H1 (cell line): ENCODE results near the gene SSBP3. TPM values are rescaled to one million over a fixed set of nuclear protein-coding genes. Genes with fewer than 3 reads are reported as not detected.

ENCODE experiments used
- CTCF ChIA-PET: fragments of 300-600 bp; sonication (Branson Sonifier 250); formaldehyde crosslinking; loops from one replicate; lab custom pipeline; 2021; ENCODE audit not compliant: partially characterized antibody; lab: Charles Lee
- POLR2A ChIA-PET: fragments of 300-600 bp; sonication (Branson Sonifier 250); formaldehyde crosslinking; loops from one replicate; lab custom pipeline; 2021; ENCODE audit warnings: inconsistent platforms; ENCODE audit not compliant: partially characterized antibody; lab: Charles Lee
- DNase-seq, 2 experiments: peaks; one replicate each; pipeline versions ENCODE4 v3.0.0 to v3.0.0-alpha.2; 2010 to 2022; ENCODE audit warnings: low spot score in 2 of 2, low read depth in 1 of 2, mixed read lengths in 1 of 2
- FAIRE-seq: peaks from 2 replicates; lab custom pipeline; 2011; peaks lifted over from hg19 to GRCh38; lab: Jason Lieb, UNC
- H2AFZ ChIP-seq: 2 replicates; pipeline ENCODE4 v1.8.1; 2012; ENCODE audit warnings: low read length, inconsistent platforms
- H2AK5ac ChIP-seq: 2 replicates; pipeline ENCODE4 v1.6.1; 2013; ENCODE audit warnings: low read depth, low read length
- H2BK120ac ChIP-seq: replicated peaks from 2 replicates; pipeline ENCODE3; 2013; ENCODE audit warnings: low read depth, low read length, inconsistent platforms
- H2BK12ac ChIP-seq: 2 replicates; pipeline ENCODE4 v1.6.1; 2013; ENCODE audit warnings: low read depth, low read length
- H2BK15ac ChIP-seq: 2 replicates; pipeline ENCODE4 v1.6.1; 2013; ENCODE audit warnings: low read length
- H2BK20ac ChIP-seq: 2 replicates; pipeline ENCODE4 v1.6.1; 2013; ENCODE audit warnings: low read length
- H2BK5ac ChIP-seq: 2 replicates; pipeline ENCODE4 v1.6.1; 2013; ENCODE audit warnings: low read depth, low read length
- H3K14ac ChIP-seq: 2 replicates; pipeline ENCODE4 v1.6.1; 2013; ENCODE audit warnings: inconsistent platforms; ENCODE audit not compliant: insufficient read length
- H3K18ac ChIP-seq: 2 replicates; pipeline ENCODE4 v1.6.1; 2013; ENCODE audit warnings: low read length; ENCODE audit errors: extremely low read depth
- H3K23ac ChIP-seq: 2 replicates; pipeline ENCODE4 v1.6.1; 2013; ENCODE audit warnings: inconsistent platforms; ENCODE audit not compliant: insufficient read length
- H3K23me2 ChIP-seq: 2 replicates; pipeline ENCODE4 v1.6.1; 2013; ENCODE audit warnings: low read depth, low read length
- H3K27ac ChIP-seq: 2 replicates; pipeline ENCODE4 v1.6.1; 2011; ENCODE audit warnings: low read depth, low read length, inconsistent platforms
- H3K27me3 ChIP-seq, 4 experiments: replicated peaks in 1 of 4; 1 replicate in 1 of 4; 2 replicates in 3 of 4; pipeline versions ENCODE4 v1.6.1 to v1.8.1; 2011 to 2013; ENCODE audit warnings: low read length in 3 of 4, mild to moderate bottlenecking in 3 of 4, inconsistent platforms in 2 of 4, mixed read lengths in 2 of 4, moderate library complexity in 1 of 4; ENCODE audit not compliant: control insufficient read depth in 3 of 4, insufficient read depth in 3 of 4; ENCODE audit errors: extremely low read depth in 1 of 4
- H3K36me3 ChIP-seq, 4 experiments: 2 replicates each; pipeline versions ENCODE4 v1.6.1 to v1.8.1; 2011 to 2013; ENCODE audit warnings: mild to moderate bottlenecking in 4 of 4, low read length in 3 of 4, moderate library complexity in 2 of 4, control low read depth in 1 of 4, inconsistent platforms in 1 of 4; ENCODE audit not compliant: insufficient read depth in 4 of 4, control insufficient read depth in 2 of 4
- H3K4ac ChIP-seq: replicated peaks from 2 replicates; pipeline ENCODE3; 2013; ENCODE audit warnings: low read length, low read depth, mixed read lengths, inconsistent platforms; ENCODE audit not compliant: insufficient read length
- H3K4me1 ChIP-seq, 4 experiments: replicated peaks in 1 of 4; 1 replicate in 1 of 4; 2 replicates in 3 of 4; pipeline versions ENCODE4 v1.6.1 to v1.8.1; 2011 to 2013; ENCODE audit warnings: low read length in 3 of 4, inconsistent platforms in 2 of 4, mixed read lengths in 1 of 4; ENCODE audit not compliant: insufficient read depth in 4 of 4, control insufficient read depth in 3 of 4
- H3K4me2 ChIP-seq, 2 experiments: 2 replicates each; pipeline versions ENCODE4 v1.6.1 to v1.8.1; 2011 to 2013; ENCODE audit warnings: low read depth in 2 of 2, low read length in 2 of 2, control low read depth in 1 of 2, inconsistent platforms in 1 of 2, mild to moderate bottlenecking in 1 of 2; ENCODE audit not compliant: insufficient read depth in 1 of 2
- H3K4me3 ChIP-seq, 4 experiments: fragments of 200-600, 300-600 bp in 1 of 4; sonication (generic), shearing (Covaris generic), sonication (Bioruptor Twin) in 1 of 4; 2 replicates each; pipeline versions ENCODE4 v1.5.1 to v1.8.1; 2011 to 2016; ENCODE audit warnings: low read length in 4 of 4, low read depth in 3 of 4, control low read depth in 2 of 4, inconsistent platforms in 2 of 4, mild to moderate bottlenecking in 2 of 4, mixed read lengths in 1 of 4, moderate library complexity in 1 of 4; ENCODE audit not compliant: insufficient read depth in 2 of 4; ENCODE audit errors: extremely low read depth in 1 of 4
- H3K56ac ChIP-seq: replicated peaks from 2 replicates; pipeline ENCODE3; 2013; ENCODE audit warnings: low read depth, mild to moderate bottlenecking, mixed read lengths, low read length, inconsistent platforms; ENCODE audit not compliant: insufficient read length
- H3K79me1 ChIP-seq: 2 replicates; pipeline ENCODE4 v1.6.1; 2013; ENCODE audit warnings: low read depth, low read length, control low read depth
- H3K79me2 ChIP-seq, 2 experiments: 2 replicates each; pipeline versions ENCODE4 v1.6.1 to v1.8.1; 2012 to 2013; ENCODE audit warnings: low read length in 2 of 2, mild to moderate bottlenecking in 2 of 2, inconsistent platforms in 1 of 2; ENCODE audit not compliant: insufficient read depth in 2 of 2, control insufficient read depth in 1 of 2
- H3K9ac ChIP-seq, 4 experiments: replicated peaks in 1 of 4; 1 replicate in 1 of 4; 2 replicates in 3 of 4; pipeline versions ENCODE4 v1.6.1 to v1.8.1; 2011 to 2013; ENCODE audit warnings: low read depth in 3 of 4, low read length in 3 of 4, control low read depth in 2 of 4, mild to moderate bottlenecking in 2 of 4, moderate library complexity in 2 of 4, inconsistent platforms in 1 of 4; ENCODE audit errors: extremely low read depth in 1 of 4
- H3K9me3 ChIP-seq, 2 experiments: 2 replicates each; pipeline versions ENCODE4 v1.6.1 to v1.8.1; 2012 to 2013; ENCODE audit warnings: mild to moderate bottlenecking in 2 of 2, moderate library complexity in 2 of 2, control low read depth in 1 of 2, inconsistent platforms in 1 of 2, low read depth in 1 of 2, low read length in 1 of 2, mixed read lengths in 1 of 2; ENCODE audit not compliant: insufficient read depth in 2 of 2
- H4K20me1 ChIP-seq, 2 experiments: replicated peaks in 1 of 2; 2 replicates each; pipeline versions ENCODE3 to v1.8.1; 2011 to 2013; ENCODE audit warnings: inconsistent platforms in 2 of 2, low read length in 2 of 2, mild to moderate bottlenecking in 1 of 2; ENCODE audit not compliant: insufficient read depth in 2 of 2, control insufficient read depth in 1 of 2
- H4K5ac ChIP-seq: 2 replicates; pipeline ENCODE4 v1.6.1; 2013; ENCODE audit warnings: low read length, low read depth, mixed read lengths, inconsistent platforms; ENCODE audit not compliant: insufficient read length
- H4K8ac ChIP-seq: 2 replicates; pipeline ENCODE4 v1.8.0; 2013; ENCODE audit warnings: mild to moderate bottlenecking, moderate library complexity, low read length, inconsistent platforms; ENCODE audit not compliant: insufficient read depth; ENCODE audit errors: extremely low read depth
- H4K91ac ChIP-seq: replicated peaks from 2 replicates; pipeline ENCODE3; 2013; ENCODE audit warnings: low read length, mixed read lengths, inconsistent platforms; ENCODE audit not compliant: insufficient read length
- ASH2L ChIP-seq: fragments of 200-600, 300-600 bp; sonication (generic); IDR thresholded peaks from one replicate; pipeline ENCODE4 v1.7.1; 2017; ENCODE audit warnings: low read length
- CBX8 ChIP-seq: fragments of 300-800, 300-1000 bp; sonication (generic); IDR thresholded peaks from 2 replicates; pipeline ENCODE4 v1.7.1; 2016; ENCODE audit warnings: low read depth, low read length, borderline replicate concordance
- CEBPB ChIP-seq: IDR thresholded peaks from 2 replicates; pipeline ENCODE4 v1.6.1; 2012; ENCODE audit warnings: low read depth, low read length
- CTBP2 ChIP-seq: IDR thresholded peaks from 2 replicates; pipeline ENCODE4 v1.7.0; 2011; ENCODE audit warnings: borderline replicate concordance, mild to moderate bottlenecking, moderate library complexity, mixed read lengths, low read length; ENCODE audit not compliant: insufficient read depth, insufficient read length
- GABPA ChIP-seq: IDR thresholded peaks from 2 replicates; pipeline ENCODE4 v1.6.1; 2011; ENCODE audit warnings: mild to moderate bottlenecking, low read length, moderate library complexity, borderline replicate concordance; ENCODE audit not compliant: insufficient read depth
- KDM1A ChIP-seq: fragments of 200-600, 300-600 bp; sonication (generic); IDR thresholded peaks from 2 replicates; pipeline ENCODE4 v1.7.1; 2016; ENCODE audit warnings: mild to moderate bottlenecking, low read length, borderline replicate concordance
- KDM5A ChIP-seq: fragments of 200-600 bp; IDR thresholded peaks from 2 replicates; pipeline ENCODE4 v1.7.1; 2012; ENCODE audit warnings: mild to moderate bottlenecking, low read length, inconsistent platforms, mixed read lengths
- POLR2A ChIP-seq, 2 experiments: IDR thresholded peaks; 1 replicate in 1 of 2; 2 replicates in 1 of 2; pipeline ENCODE4 v1.6.1; 2011; ENCODE audit warnings: low read depth in 2 of 2, low read length in 2 of 2, mild to moderate bottlenecking in 2 of 2; ENCODE audit errors: control extremely low read depth in 1 of 2
- POU5F1 ChIP-seq: IDR thresholded peaks from 2 replicates; pipeline ENCODE4 v1.6.1; 2011; ENCODE audit warnings: low read depth, mild to moderate bottlenecking, low read length, moderate library complexity
- SAP30 ChIP-seq: fragments of 300-600 bp; sonication (generic); IDR thresholded peaks from 2 replicates; pipeline ENCODE4 v1.7.1; 2012; ENCODE audit warnings: low read length, moderate library complexity, mild to moderate bottlenecking, inconsistent platforms; ENCODE audit not compliant: insufficient read depth, insufficient replicate concordance
- SP4 ChIP-seq: IDR thresholded peaks from 2 replicates; pipeline ENCODE4 v1.6.1; 2012; ENCODE audit warnings: low read length, inconsistent platforms
- WGBS, 2 experiments: shearing (Covaris generic) in 1 of 2; methylation state at CpG; one replicate each; pipeline versions ENCODE4 v1.1.6 to v1.1.7; 2013 to 2015; ENCODE audit warnings: low lambda C conversion rate in 2 of 2, mixed read lengths in 2 of 2, inconsistent platforms in 1 of 2, low coverage in 1 of 2, missing lambda C conversion rate in 1 of 2; ENCODE audit not compliant: insufficient replicate concordance in 2 of 2, insufficient coverage in 1 of 2, insufficient read length in 1 of 2; ENCODE audit errors: extremely low coverage in 1 of 2, missing lambda C conversion rate in 1 of 2; 5-methylcytosine and 5-hydroxymethylcytosine counted together
- polyA plus RNA-seq, 7 experiments: library from polyadenylated mRNA; depleted of rRNA in 3 of 7; stranded (reverse) in 5 of 7; unstranded in 2 of 7; fragments of >200 nt in 5 of 7; fragments of 200-250 nt in 2 of 7; gene quantifications; 1 replicate in 5 of 7; 2 replicates in 1 of 7; 4 replicates in 1 of 7; pipeline versions ENCODE4 v1.2.1 to v1.2.3, GENCODE V29; 2011 to 2013; ENCODE audit warnings: missing spikeins in 2 of 7, mixed read lengths in 2 of 7
- total RNA-seq: library from RNA; stranded (reverse); fragmentation: NEBNext Ultra II Directional; extraction: Animal tissue kit (Norgen Biotek cat#: 25700); gene quantifications from 2 replicates; pipeline ENCODE4 v1.2.1, GENCODE V29; 2021
- TF ChIP-seq, protein P1 (sequence below): IDR thresholded peaks from 2 replicates; pipeline ENCODE4 v1.6.1; 2012; ENCODE audit warnings: inconsistent platforms

SSBP3 gene
- total and polyA plus RNA-seq, 2 of the 8 experiments (the other 6 are each of a cell fraction or from before 2014, with no cell fraction given), result 99.7 to 133 TPM

DNA sequence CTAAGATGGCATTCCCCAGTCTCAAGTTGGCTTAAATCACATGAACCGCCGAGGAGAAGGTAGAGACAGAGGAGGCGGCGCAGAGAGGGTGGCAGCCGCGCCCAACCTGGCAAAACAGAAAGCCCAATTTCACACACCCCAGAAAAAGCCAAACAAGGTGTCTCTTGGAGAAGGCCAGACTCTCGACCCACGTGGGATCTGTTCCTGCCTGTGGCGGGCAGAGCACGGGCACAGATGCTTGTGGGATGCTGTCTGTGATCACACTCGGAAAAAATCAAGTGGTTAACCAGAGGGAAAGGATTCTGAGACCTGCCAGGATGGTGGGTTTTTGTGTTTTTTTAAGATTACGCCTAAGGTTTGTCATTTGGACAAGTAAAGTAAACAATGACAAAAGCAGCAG lies 125.5 kb downstream of the SSBP3 start:
- ChIA-PET POLR2A (no interaction called here), CTCF (interaction anchor here (0.7 to 1.8 kb wide), 4 partner anchors 15 to 1971 kb away, joined by 3 to 6 read pairs (median 4); no protein-coding TSS in a partner anchor)
- H3K36me3 ChIP-seq, result peaks cover 2 to 14% (median 7%) of the 10 kb centered on the region in 4 experiments; a peak in 6 of 8 replicates
- no peak overlapping the region for H4K5ac ChIP-seq
- no peak overlapping the region for H3K18ac ChIP-seq
- H3K79me1 ChIP-seq, result peaks cover 25% of the 10 kb centered on the region; the same call in 1 of the 2 replicates
- no peak overlapping the region for H2AK5ac ChIP-seq
- no peak overlapping the region for H4K91ac ChIP-seq
- H3K23ac ChIP-seq, result no peak overlapping the region
- no peaks in the 10 kb centered on the region for H3K23me2 ChIP-seq
- no peak overlapping the region for H3K27ac ChIP-seq
- no peak for FAIRE-seq
- H4K20me1 ChIP-seq, result peaks cover 7 to 21% of the 10 kb centered on the region in 2 experiments
- H3K9ac ChIP-seq, result no peak overlapping the region
- no peak overlapping the region for H3K4me3 ChIP-seq
- 97% methylated on average over 12 of the region's 12 CpGs; no CpG with 5 or more reads in 1 of the 2 experiments for WGBS, 2 experiments
- H3K14ac ChIP-seq, result no peak overlapping the region
- H3K4ac ChIP-seq, result no peak overlapping the region
- TF ChIP-seq SAP30, result no peak
- no peak for TF ChIP-seq CTBP2
- no peak for TF ChIP-seq CEBPB
- no peak for TF ChIP-seq POU5F1
- no peak for TF ChIP-seq POLR2A (IDR thresholded peaks at IDR 0.05; ENCODE audit: control extremely low read depth in 1 of 2, low read depth in 2 of 2, low read length in 2 of 2)
- TF ChIP-seq CBX8, result no peak
- TF ChIP-seq KDM5A, result no peak
- TF ChIP-seq KDM1A, result no peak
- no peak for TF ChIP-seq SP4
- TF ChIP-seq ASH2L, result no peak
- TF ChIP-seq, protein P1, sequence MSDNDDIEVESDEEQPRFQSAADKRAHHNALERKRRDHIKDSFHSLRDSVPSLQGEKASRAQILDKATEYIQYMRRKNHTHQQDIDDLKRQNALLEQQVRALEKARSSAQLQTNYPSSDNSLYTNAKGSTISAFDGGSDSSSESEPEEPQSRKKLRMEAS, result no peak
- TF ChIP-seq GABPA, result no peak
- H3K4me2 ChIP-seq, result no peak overlapping the region
- H2BK20ac ChIP-seq, result no peak overlapping the region
- no peak overlapping the region for H2BK12ac ChIP-seq
- no peak overlapping the region for H4K8ac ChIP-seq
- H3K4me1 ChIP-seq, result peaks cover 3 to 10% (median 9%) of the 10 kb centered on the region in 4 experiments; a peak in 5 of 7 replicates
- DNase-seq, result no peak
- H2BK15ac ChIP-seq, result no peak overlapping the region
- H3K79me2 ChIP-seq, result peaks cover 0 to 61% of the 10 kb centered on the region in 2 experiments; a peak in 2 of 4 replicates
- H2BK5ac ChIP-seq, result no peak overlapping the region
- H3K27me3 ChIP-seq, result no peaks in the 10 kb centered on the region
- H3K9me3 ChIP-seq, result no peaks in the 10 kb centered on the region
- H3K56ac ChIP-seq, result no peak overlapping the region
- no peak overlapping the region for H2BK120ac ChIP-seq
- no peak overlapping the region for H2AFZ ChIP-seq
